Panc1 (cell line): ENCODE measurements around the gene CAPN15. TPM values are rescaled to one million over a fixed set of nuclear protein-coding genes. Genes with fewer than 3 reads are reported as not detected.

Experiments
- ATAC-seq: fragments of 200-7000 bp; cut with Tn5 transposase; 2 replicates; pipeline ENCODE4 v1.9.1; 2020; ENCODE audit warnings: mild to moderate bottlenecking, moderate library complexity
- BruUV-seq: library from RNA; stranded (reverse); fragments of 400-500 nt; replicated peaks from 2 replicates; lab custom pipeline; 2021; lab: Mats Ljungman, UMichigan
- CTCF ChIA-PET: fragments of 300-600 bp; sonication (Branson Sonifier 250); formaldehyde crosslinking; loops from one replicate; lab custom pipeline; 2022; ENCODE audit warnings: antibody characterized with exemption; lab: Charles Lee
- POLR2A ChIA-PET: fragments of 300-600 bp; sonication (Branson Sonifier 250); formaldehyde crosslinking; loops from one replicate; lab custom pipeline; 2022; ENCODE audit warnings: antibody characterized with exemption; lab: Charles Lee
- DNase-seq: peaks from one replicate; pipeline ENCODE4 v3.0.0-alpha.2; 2010; ENCODE audit warnings: low read depth, low spot score
- H3K27ac ChIP-seq: 2 replicates; pipeline ENCODE4 v1.5.1; 2011; ENCODE audit warnings: mild to moderate bottlenecking, low read length, inconsistent platforms
- H3K27me3 ChIP-seq: fragments of 200-500 bp; sonication (Bioruptor generic); 2 replicates; pipeline ENCODE4 v1.6.0; 2014; ENCODE audit warnings: low read length, inconsistent platforms; ENCODE audit not compliant: control insufficient read depth, insufficient read depth
- H3K36me3 ChIP-seq: fragments of 200-500 bp; sonication (Bioruptor generic); 2 replicates; pipeline ENCODE4 v1.5.1; 2014; ENCODE audit warnings: inconsistent platforms, mild to moderate bottlenecking, low read length, moderate library complexity; ENCODE audit not compliant: control insufficient read depth, insufficient read depth
- H3K4me1 ChIP-seq: 2 replicates; pipeline ENCODE4 v1.5.1; 2011; ENCODE audit warnings: inconsistent platforms, mild to moderate bottlenecking, low read length, moderate library complexity; ENCODE audit not compliant: control insufficient read depth, insufficient read depth
- H3K4me3 ChIP-seq, 2 experiments: 2 replicates each; pipeline ENCODE4 v1.5.1; 2011 to 2012; ENCODE audit warnings: low read depth in 2 of 2, low read length in 2 of 2, mild to moderate bottlenecking in 2 of 2, inconsistent platforms in 1 of 2, moderate library complexity in 1 of 2
- H3K9me3 ChIP-seq: fragments of 200-500 bp; sonication (Bioruptor generic); 2 replicates; pipeline ENCODE4 v1.5.1; 2014; ENCODE audit warnings: low read depth, mild to moderate bottlenecking, inconsistent platforms, low read length, moderate library complexity; ENCODE audit not compliant: control insufficient read depth, insufficient read depth
- POLR2AphosphoS5 ChIP-seq: IDR thresholded peaks from 2 replicates; pipeline ENCODE4 v1.6.1; 2012; ENCODE audit warnings: mild to moderate bottlenecking, low read depth, low read length, moderate library complexity
- REST ChIP-seq, 2 experiments: IDR thresholded peaks; 2 replicates each; pipeline ENCODE4 v1.6.1; 2011 to 2012; ENCODE audit warnings: low read depth in 2 of 2, control low read depth in 1 of 2, low read length in 1 of 2, mild to moderate bottlenecking in 1 of 2, moderate library complexity in 1 of 2; ENCODE audit not compliant: insufficient read depth in 1 of 2
- SIN3A ChIP-seq: IDR thresholded peaks from 2 replicates; pipeline ENCODE4 v1.6.1; 2012; ENCODE audit warnings: low read depth, mild to moderate bottlenecking, low read length, moderate library complexity, borderline replicate concordance; ENCODE audit not compliant: insufficient read depth
- TCF7L2 ChIP-seq: IDR thresholded peaks from 2 replicates; pipeline ENCODE4 v1.6.1; 2011; ENCODE audit warnings: mild to moderate bottlenecking, low read depth, low read length, inconsistent platforms
- in situ Hi-C: cut with HindIII; loops from 2 replicates; pipeline ENCODE4 v1.10.0; 2016; ENCODE audit warnings: low sequenced_read_pairs, low pct_unique_long_range_greater_than_20kb
- intact Hi-C: fragments of 100-400 bp; cut with micrococcal nuclease; formaldehyde crosslinking; loops from one replicate; pipeline ENCODE4 v1.10.0; 2022; ENCODE audit not compliant: unreplicated experiment
- microRNA-seq: library from miRNA; unstranded; fragments of <30 nt; microRNA quantifications from one replicate; pipeline ENCODE4 v1.1.0, GENCODE V29; 2020; ENCODE audit not compliant: unreplicated experiment
- total RNA-seq: library from RNA; stranded (reverse); gene quantifications from one replicate; pipeline ENCODE4 v1.2.1, GENCODE V29; 2021; ENCODE audit not compliant: unreplicated experiment
- TF ChIP-seq, protein P1 (sequence below): fragments of 450-650 bp; IDR thresholded peaks from 2 replicates; pipeline ENCODE4 v1.5.1; 2017; ENCODE audit warnings: mild to moderate bottlenecking

The CAPN15 gene
- total RNA-seq, 1 experiment from 2014 or later, result 78.5 TPM

DNA sequence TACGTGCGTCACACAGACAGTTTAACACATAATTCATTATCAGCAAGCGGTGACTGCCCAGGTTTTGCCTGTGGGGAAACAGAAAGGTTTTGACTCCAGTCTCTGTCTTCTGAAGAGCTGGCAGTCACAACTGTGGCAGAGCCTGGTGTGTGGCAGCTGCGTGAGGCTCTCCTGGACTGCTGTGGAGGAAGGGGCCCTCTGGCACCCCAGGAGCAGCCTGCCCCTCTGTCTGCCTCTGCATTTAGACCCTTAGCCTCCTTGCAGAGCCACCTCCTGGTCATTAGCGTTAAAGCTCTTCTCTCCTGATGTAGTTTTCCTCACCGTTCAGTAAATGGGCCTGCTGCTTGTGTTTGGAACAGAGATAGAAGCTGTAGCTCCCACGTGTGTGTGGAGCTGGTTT is 73.3 kb downstream of the CAPN15 start:
- intact Hi-C loops (no loop called here), in situ Hi-C loops (no loop called here)
- BruUV-seq, result no TSS peak
- TF ChIP-seq POLR2AphosphoS5, result no peak
- TF ChIP-seq REST (IDR thresholded peaks at IDR 0.05; ENCODE audit: insufficient read depth in 1 of 2, low read depth in 2 of 2, low read length in 1 of 2), result no peak
- TF ChIP-seq SIN3A, result no peak
- TF ChIP-seq, protein P1, sequence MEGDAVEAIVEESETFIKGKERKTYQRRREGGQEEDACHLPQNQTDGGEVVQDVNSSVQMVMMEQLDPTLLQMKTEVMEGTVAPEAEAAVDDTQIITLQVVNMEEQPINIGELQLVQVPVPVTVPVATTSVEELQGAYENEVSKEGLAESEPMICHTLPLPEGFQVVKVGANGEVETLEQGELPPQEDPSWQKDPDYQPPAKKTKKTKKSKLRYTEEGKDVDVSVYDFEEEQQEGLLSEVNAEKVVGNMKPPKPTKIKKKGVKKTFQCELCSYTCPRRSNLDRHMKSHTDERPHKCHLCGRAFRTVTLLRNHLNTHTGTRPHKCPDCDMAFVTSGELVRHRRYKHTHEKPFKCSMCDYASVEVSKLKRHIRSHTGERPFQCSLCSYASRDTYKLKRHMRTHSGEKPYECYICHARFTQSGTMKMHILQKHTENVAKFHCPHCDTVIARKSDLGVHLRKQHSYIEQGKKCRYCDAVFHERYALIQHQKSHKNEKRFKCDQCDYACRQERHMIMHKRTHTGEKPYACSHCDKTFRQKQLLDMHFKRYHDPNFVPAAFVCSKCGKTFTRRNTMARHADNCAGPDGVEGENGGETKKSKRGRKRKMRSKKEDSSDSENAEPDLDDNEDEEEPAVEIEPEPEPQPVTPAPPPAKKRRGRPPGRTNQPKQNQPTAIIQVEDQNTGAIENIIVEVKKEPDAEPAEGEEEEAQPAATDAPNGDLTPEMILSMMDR, result no peak; the same call in 1 of the 2 replicates
- no peak for TF ChIP-seq TCF7L2
- POLR2A ChIA-PET, result no interaction called here
- Histone ChIP-seq H3K4me1 (no peaks in the 10 kb centered on the region), H3K27me3 (no peaks in the 10 kb centered on the region), H3K9me3 (no peaks in the 10 kb centered on the region), H3K4me3 (no peak overlapping the region), H3K36me3 (no peaks in the 10 kb centered on the region), H3K27ac (no peak overlapping the region)
- DNase-seq, result no peak
- peak; percentile 86 for ATAC-seq
- CTCF ChIA-PET, result interaction anchor here (0.8 kb wide), 1 partner anchor 36 kb away, joined by 4 read pairs; the partner anchor contains the start of gene METTL26

- in situ Hi-C loops, result no loop called here
- no peaks in the 10 kb centered on the region for H3K9me3 ChIP-seq
- H3K27me3 ChIP-seq, result no peaks in the 10 kb centered on the region
- no peak overlapping the region for H3K4me3 ChIP-seq
- no peak overlapping the region for H3K27ac ChIP-seq
- CTCF ChIA-PET, result no interaction called here
- BruUV-seq, result no TSS peak
- POLR2A ChIA-PET, result interaction anchor here (0.6 kb wide), 1 partner anchor 90 kb away, joined by 3 read pairs; no protein-coding TSS in a partner anchor
- intact Hi-C loops, result no loop called here
- no peak for DNase-seq
- no peaks in the 10 kb centered on the region for H3K36me3 ChIP-seq
- H3K4me1 ChIP-seq, result no peaks in the 10 kb centered on the region
- TF ChIP-seq REST (IDR thresholded peaks at IDR 0.05; ENCODE audit: insufficient read depth in 1 of 2, low read depth in 2 of 2, low read length in 1 of 2) (no peak), POLR2AphosphoS5 (no peak), SIN3A (no peak), TCF7L2 (no peak)
- TF ChIP-seq, protein P1, result no peak
- no peak for ATAC-seq
These were observed 76.4 kb downstream of the CAPN15 start for GRCh38 chr16:603933-604332.

Small RNA genes lying within 50 kb of the gene (microRNA-seq; reads per million reads assigned to microRNA genes)
- 1.6 reads per million for gene MIR3176
- 0.95 reads per million for gene MIR5587

Other genes with a start within 250 kb of the CAPN15 start
- gene ARHGDIG, start 247.1 kb upstream of the CAPN15 start, total RNA-seq, result 2.4 TPM
- gene PDIA2, start 244.5 kb upstream of the CAPN15 start, total RNA-seq, result 1.1 TPM
- gene AXIN1, start 175.0 kb upstream of the CAPN15 start, total RNA-seq, result 53.3 TPM
- gene MRPL28, start 157.2 kb upstream of the CAPN15 start, total RNA-seq, result 140 TPM
- 128 TPM for gene PGAP6, start 145.7 kb upstream of the CAPN15 start, total RNA-seq
- 500 TPM for gene NME4, start 130.5 kb upstream of the CAPN15 start, total RNA-seq
- gene DECR2, start 125.8 kb upstream of the CAPN15 start, total RNA-seq, result 92.7 TPM
- gene RAB11FIP3, start 102.1 kb upstream of the CAPN15 start, total RNA-seq, result 57.3 TPM
- gene PRR35, start 32.7 kb downstream of the CAPN15 start, total RNA-seq, result 2.2 TPM
- gene NHLRC4, start 39.3 kb downstream of the CAPN15 start, total RNA-seq, result 4.0 TPM
- 83.5 TPM for gene PIGQ, start 42.3 kb downstream of the CAPN15 start, total RNA-seq
- 30.7 TPM for gene RAB40C, start 62.4 kb downstream of the CAPN15 start, total RNA-seq
- 2.0 TPM for gene WFIKKN1, start 103.3 kb downstream of the CAPN15 start, total RNA-seq
- 91.8 TPM for gene METTL26, start 108.6 kb downstream of the CAPN15 start, total RNA-seq
- gene MCRIP2, start 114.1 kb downstream of the CAPN15 start, total RNA-seq, result 91.6 TPM
- gene WDR90, start 121.7 kb downstream of the CAPN15 start, total RNA-seq, result 58.9 TPM
- 195 TPM for gene RHOT2, start 140.4 kb downstream of the CAPN15 start, total RNA-seq
- 6.6 TPM for gene RHBDL1, start 148.0 kb downstream of the CAPN15 start, total RNA-seq
- gene STUB1, start 152.7 kb downstream of the CAPN15 start, total RNA-seq, result 217 TPM
- 73.9 TPM for gene JMJD8, start 156.6 kb downstream of the CAPN15 start, total RNA-seq
- 17.9 TPM for gene WDR24, start 162.7 kb downstream of the CAPN15 start, total RNA-seq
- 28.0 TPM for gene FBXL16, start 178.1 kb downstream of the CAPN15 start, total RNA-seq
- gene METRN, start 187.4 kb downstream of the CAPN15 start, total RNA-seq, result 407 TPM
- gene ANTKMT, start 193.4 kb downstream of the CAPN15 start, total RNA-seq, result 93.6 TPM
- 18.2 TPM for gene CCDC78, start 198.7 kb downstream of the CAPN15 start, total RNA-seq
- 41.1 TPM for gene HAGHL, start 199.4 kb downstream of the CAPN15 start, total RNA-seq
- gene CIAO3, start 213.3 kb downstream of the CAPN15 start, total RNA-seq, result 34.0 TPM
- gene MSLN, start 233.0 kb downstream of the CAPN15 start, total RNA-seq, result 1.1 TPM